HG03439 (cell line): ENCODE results near the gene GALC.

Experiments
- ATAC-seq: cut with Tn5 transposase; IDR thresholded peaks from one replicate; pipeline ENCODE4 v1.9.1; 2021; ENCODE audit warnings: mild to moderate bottlenecking, moderate library complexity; ENCODE audit not compliant: unreplicated experiment

The GALC gene

GRCh38 chr14:87888136-87888999 is 104.6 kb downstream of the GALC start:
- no peak for ATAC-seq

DNA sequence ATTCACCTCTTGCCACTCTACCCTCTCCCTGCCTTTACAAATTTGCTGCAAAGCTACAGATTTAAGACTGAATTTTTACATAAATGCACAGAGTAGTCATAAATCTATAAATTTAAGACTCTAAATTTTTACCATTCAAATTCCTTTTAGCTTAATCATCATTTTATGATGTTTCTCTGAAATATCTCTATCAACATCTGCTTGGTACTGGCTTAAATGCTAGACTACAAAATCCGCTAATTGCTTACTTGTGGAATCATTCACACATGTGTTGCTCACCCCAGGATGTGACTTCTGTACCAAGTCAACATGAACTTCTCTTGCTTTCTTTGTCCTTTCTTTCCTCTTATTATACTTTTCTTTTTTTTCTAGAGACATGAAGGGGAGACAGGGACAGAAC is 109.2 kb downstream of the GALC start:
- no peak for ATAC-seq
